ENCODE data around the gene CORT. TPM values are rescaled to one million over a fixed set of nuclear protein-coding genes. Genes with fewer than 3 reads are reported as not detected.
A peak's percentile ranks its signal among the peaks of the same experiment; 100 is the strongest.

CORT gene
- total RNA-seq, 1 experiment from 2014 or later, result not detected

GRCh38 chr1:10475510-10475909 is 25.7 kb downstream of the CORT start:
- TF ChIP-seq CTCF (IDR thresholded peaks at IDR 0.05; ENCODE audit: unreplicated experiment), result no peak
- CTCF ChIA-PET, result interaction anchor here (0.6 to 0.7 kb wide), 3 partner anchors 45 to 749 kb away, joined by 3 to 4 read pairs (median 3); partner anchors contain the start of gene CENPS
- DNase-seq, result no peak
- peak overlapping the region; percentile 58 for H3K27ac Mint-ChIP-seq (ENCODE audit: unreplicated experiment)
- H3K4me1 Mint-ChIP-seq (ENCODE audit: low read depth, unreplicated experiment), result no peaks in the 10 kb centered on the region
- peaks cover 40% of the 10 kb centered on the region for H3K36me3 Mint-ChIP-seq (ENCODE audit: insufficient read depth, unreplicated experiment)
- no TSS peak for BruUV-seq (replicated peaks)
- peak overlapping the region; percentile 83 for H3K4me3 Mint-ChIP-seq (ENCODE audit: low read depth, unreplicated experiment)
- H3K27me3 Mint-ChIP-seq (ENCODE audit: unreplicated experiment), result no peaks in the 10 kb centered on the region
- intact Hi-C loops (cut with micrococcal nuclease; ENCODE audit: unreplicated experiment), result no loop called here
- no peaks in the 10 kb centered on the region for H3K9me3 Mint-ChIP-seq (ENCODE audit: low read depth, unreplicated experiment)

GRCh38 chr1:10479296-10479695 is 29.5 kb downstream of the CORT start:
- Mint-ChIP-seq H3K9me3 (ENCODE audit: low read depth, unreplicated experiment) (no peaks in the 10 kb centered on the region), H3K4me1 (ENCODE audit: low read depth, unreplicated experiment) (no peaks in the 10 kb centered on the region), H3K27ac (ENCODE audit: unreplicated experiment) (no peak overlapping the region)

GRCh38 chr1:10480614-10481013 is 30.8 kb downstream of the CORT start:
- TF ChIP-seq CTCF (IDR thresholded peaks at IDR 0.05; ENCODE audit: unreplicated experiment), result no peak
- intact Hi-C loops (cut with micrococcal nuclease; ENCODE audit: unreplicated experiment), result no loop called here
- CTCF ChIA-PET, result no interaction called here
- no peaks in the 10 kb centered on the region for H3K27me3 Mint-ChIP-seq (ENCODE audit: unreplicated experiment)
- H3K4me1 Mint-ChIP-seq (ENCODE audit: low read depth, unreplicated experiment), result no peaks in the 10 kb centered on the region
- H3K9me3 Mint-ChIP-seq (ENCODE audit: low read depth, unreplicated experiment), result no peaks in the 10 kb centered on the region
- BruUV-seq (replicated peaks), result no TSS peak
- DNase-seq, result no peak
- peaks cover 7% of the 10 kb centered on the region for H3K36me3 Mint-ChIP-seq (ENCODE audit: insufficient read depth, unreplicated experiment)
- H3K27ac Mint-ChIP-seq (ENCODE audit: unreplicated experiment), result no peak overlapping the region
- no peak overlapping the region for H3K4me3 Mint-ChIP-seq (ENCODE audit: low read depth, unreplicated experiment)

More at GRCh38 chr1:10479296-10479695, 29.5 kb downstream of the CORT start:
- Mint-ChIP-seq H3K36me3 (ENCODE audit: insufficient read depth, unreplicated experiment) (peaks cover 20% of the 10 kb centered on the region), H3K4me3 (ENCODE audit: low read depth, unreplicated experiment) (no peak overlapping the region), H3K27me3 (ENCODE audit: unreplicated experiment) (no peaks in the 10 kb centered on the region)
- DNase-seq, result no peak
- no TSS peak for BruUV-seq (replicated peaks)
- CTCF ChIA-PET, result no interaction called here
- intact Hi-C loops (cut with micrococcal nuclease; ENCODE audit: unreplicated experiment), result no loop called here
- no peak for TF ChIP-seq CTCF (IDR thresholded peaks at IDR 0.05; ENCODE audit: unreplicated experiment)

- Mint-ChIP-seq H3K36me3 (ENCODE audit: insufficient read depth, unreplicated experiment) (peaks cover 4% of the 10 kb centered on the region), H3K27me3 (ENCODE audit: unreplicated experiment) (no peaks in the 10 kb centered on the region), H3K27ac (ENCODE audit: unreplicated experiment) (no peak overlapping the region), H3K4me1 (ENCODE audit: low read depth, unreplicated experiment) (no peaks in the 10 kb centered on the region), H3K9me3 (ENCODE audit: low read depth, unreplicated experiment) (no peaks in the 10 kb centered on the region), H3K4me3 (ENCODE audit: low read depth, unreplicated experiment) (no peak overlapping the region)
- BruUV-seq (replicated peaks), result no TSS peak
- intact Hi-C loops (cut with micrococcal nuclease; ENCODE audit: unreplicated experiment), result no loop called here
- no peak for TF ChIP-seq CTCF (IDR thresholded peaks at IDR 0.05; ENCODE audit: unreplicated experiment)
- no peak for DNase-seq
- CTCF ChIA-PET, result no interaction called here
Measured at GRCh38 chr1:10484521-10484920, 34.7 kb downstream of the CORT start.
